Measurements from ENCODE around the gene TFDP2. TPM values are rescaled to one million over a fixed set of nuclear protein-coding genes. Genes with fewer than 3 reads are reported as not detected.

Gene TFDP2
- total RNA-seq, 4 donors from 2014 or later, result 41.9 to 134 (median 47.3) TPM

DNA sequence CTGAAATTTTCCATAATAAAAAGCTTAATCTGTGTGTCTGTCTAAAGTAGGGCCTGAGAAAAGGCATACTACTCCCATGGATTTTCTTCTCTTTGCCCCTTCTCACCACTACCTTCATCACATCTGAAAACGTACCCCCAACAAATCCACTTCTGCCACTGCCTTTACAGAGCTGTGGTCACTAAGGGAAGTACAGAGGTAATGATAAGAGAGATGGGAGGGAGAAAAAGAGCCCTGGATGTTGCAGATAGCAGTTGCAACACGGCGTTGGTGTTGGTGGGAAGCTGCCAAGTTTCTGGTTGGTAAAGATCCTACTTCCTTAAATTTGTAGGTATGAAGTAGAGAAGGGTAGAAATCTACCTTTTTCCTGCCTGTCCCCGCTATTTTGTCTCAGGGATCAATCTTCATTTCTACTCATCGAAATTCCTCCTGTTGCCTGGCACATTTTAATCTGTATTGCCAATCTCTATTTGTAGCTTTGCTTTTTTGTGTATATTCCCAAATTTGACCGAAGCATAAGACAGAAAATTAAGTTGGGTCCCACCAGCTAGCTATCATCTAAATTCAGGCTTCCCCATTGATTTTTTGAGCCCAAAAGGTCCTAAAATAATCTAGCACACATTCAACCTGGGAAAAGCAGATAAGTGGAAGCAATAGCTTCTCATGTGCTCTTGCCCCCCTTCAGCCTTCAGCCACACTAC lies 102.9 kb downstream of the TFDP2 start:
- Histone ChIP-seq H3K4me3 (no peak overlapping the region), H3K27ac (replicated peaks in 1 of 4) (no peak overlapping the region), H3K9me3 (no peaks in the 10 kb centered on the region), H3K36me3 (peaks cover 0 to 3% (median 0%) of the 10 kb centered on the region in 4 donors), H3K4me1 (no peaks in the 10 kb centered on the region), H3K27me3 (no peaks in the 10 kb centered on the region)
- intact Hi-C loops (cut with DNase I), result no loop called here
- no peak for DNase-seq (ENCODE audit: extremely low spot score)
- 78% methylated on average over 6 of the region's 6 CpGs for WGBS
- no peak for TF ChIP-seq POLR2AphosphoS5 (IDR thresholded peaks at IDR 0.05)
- no peak for TF ChIP-seq CTCF (IDR thresholded peaks at IDR 0.05)
- TF ChIP-seq EP300 (IDR thresholded peaks at IDR 0.05), result no peak
- TF ChIP-seq POLR2A (IDR thresholded peaks at IDR 0.05; ENCODE audit: low read depth), result no peak

GRCh38 chr3:142040941-142041491 lies 108.3 kb downstream of the TFDP2 start:
- H3K4me3 ChIP-seq, result no peak overlapping the region
- no peaks in the 10 kb centered on the region for H3K4me1 ChIP-seq
- H3K27ac ChIP-seq (replicated peaks in 1 of 4), result no peak overlapping the region
- no peak for DNase-seq (ENCODE audit: extremely low spot score)
- WGBS, result 92% methylated on average over 2 of the region's 2 CpGs
- intact Hi-C loops (cut with DNase I), result no loop called here
- peaks cover 0 to under 1% (median 0%) of the 10 kb centered on the region in 4 donors for H3K27me3 ChIP-seq
- H3K36me3 ChIP-seq, result no peaks in the 10 kb centered on the region
- TF ChIP-seq POLR2A (IDR thresholded peaks at IDR 0.05; ENCODE audit: low read depth), result no peak
- TF ChIP-seq CTCF (IDR thresholded peaks at IDR 0.05), result no peak
- TF ChIP-seq POLR2AphosphoS5 (IDR thresholded peaks at IDR 0.05), result no peak
- TF ChIP-seq EP300 (IDR thresholded peaks at IDR 0.05), result no peak
- H3K9me3 ChIP-seq, result no peaks in the 10 kb centered on the region

GRCh38 chr3:142035308-142035922 lies 113.9 kb downstream of the TFDP2 start:
- peaks cover 0 to 4% (median 0%) of the 10 kb centered on the region in 4 donors for H3K27me3 ChIP-seq
- H3K27ac ChIP-seq (replicated peaks in 1 of 4), result no peak overlapping the region
- no peak overlapping the region for H3K4me3 ChIP-seq
- H3K36me3 ChIP-seq, result no peaks in the 10 kb centered on the region
- 94% methylated on average over 3 of the region's 3 CpGs for WGBS
- DNase-seq (ENCODE audit: extremely low spot score), result no peak
- TF ChIP-seq POLR2AphosphoS5 (IDR thresholded peaks at IDR 0.05), result no peak
- TF ChIP-seq CTCF (IDR thresholded peaks at IDR 0.05), result no peak
- TF ChIP-seq POLR2A (IDR thresholded peaks at IDR 0.05; ENCODE audit: low read depth), result no peak
- TF ChIP-seq EP300 (IDR thresholded peaks at IDR 0.05), result no peak
- H3K4me1 ChIP-seq, result no peaks in the 10 kb centered on the region
- intact Hi-C loops (cut with DNase I), result no loop called here
- no peaks in the 10 kb centered on the region for H3K9me3 ChIP-seq

- DNase-seq (ENCODE audit: extremely low spot score), result no peak
- Histone ChIP-seq H3K4me3 (no peak overlapping the region), H3K9me3 (no peaks in the 10 kb centered on the region), H3K4me1 (peaks cover 8 to 19% (median 15%) of the 10 kb centered on the region in 4 donors), H3K36me3 (no peaks in the 10 kb centered on the region), H3K27me3 (peaks cover 0 to 4% (median 0%) of the 10 kb centered on the region in 4 donors), H3K27ac (replicated peaks in 1 of 4) (no peak overlapping the region)
- 94% methylated on average over 4 of the region's 4 CpGs for WGBS
- intact Hi-C loops (cut with DNase I), result no loop called here
- no peak for TF ChIP-seq CTCF (IDR thresholded peaks at IDR 0.05)
- no peak for TF ChIP-seq POLR2A (IDR thresholded peaks at IDR 0.05; ENCODE audit: low read depth)
- no peak for TF ChIP-seq POLR2AphosphoS5 (IDR thresholded peaks at IDR 0.05)
- TF ChIP-seq EP300 (IDR thresholded peaks at IDR 0.05), result no peak
These were observed 116.1 kb downstream of the TFDP2 start for GRCh38 chr3:142033292-142033691.

Data from esophagus muscularis mucosa (tissue), 4 donors.